Measurements from ENCODE around the gene NRSN1.

The NRSN1 gene

DNA sequence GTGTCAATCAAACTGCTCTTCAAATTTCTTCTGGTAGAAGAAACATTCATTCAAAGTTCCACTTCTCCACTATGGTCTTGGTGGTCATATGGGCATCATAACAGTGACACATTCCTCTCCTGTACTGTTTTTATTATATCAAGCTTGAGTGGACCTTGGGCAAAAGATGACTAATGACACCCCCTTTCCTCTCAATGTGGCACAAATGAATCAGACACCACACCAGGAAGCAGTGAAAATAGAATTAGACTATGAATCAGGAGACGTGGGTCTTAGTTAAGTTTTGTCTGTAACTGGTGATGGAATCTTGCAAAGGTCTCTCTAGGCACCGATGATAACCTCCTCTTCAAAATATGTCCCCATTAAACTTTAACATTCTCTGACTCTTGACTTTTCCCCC is 9.0 kb upstream of the NRSN1 start:
- H3K27me3 ChIP-seq (ENCODE audit: low read length), result no peaks in the 10 kb centered on the region
- no peaks in the 10 kb centered on the region for H3K9me3 ChIP-seq (ENCODE audit: insufficient read depth, low read length)
- H2AFZ ChIP-seq (ENCODE audit: low read depth, low read length, severe bottlenecking), result no peak overlapping the region
- H3F3A ChIP-seq (ENCODE audit: insufficient read depth), result no peaks in the 10 kb centered on the region
- H3K79me2 ChIP-seq (ENCODE audit: insufficient read depth, low read length), result no peaks in the 10 kb centered on the region
- no peak overlapping the region for H3K4me3 ChIP-seq (ENCODE audit: insufficient read depth, low read length, poor library complexity, severe bottlenecking)
- H3K36me3 ChIP-seq (ENCODE audit: low read length), result no peaks in the 10 kb centered on the region
- H3K9ac ChIP-seq (ENCODE audit: low read length), result no peak overlapping the region
- no peak overlapping the region for H3K4me2 ChIP-seq (ENCODE audit: low read depth, low read length, poor library complexity, severe bottlenecking)
- no peak overlapping the region for H3K27ac ChIP-seq (ENCODE audit: low read depth, low read length)
- H4K20me1 ChIP-seq (ENCODE audit: low read depth, low read length), result no peaks in the 10 kb centered on the region
- no peak for TF ChIP-seq EZH2phosphoT487 (conservative IDR thresholded peaks at IDR 0.05; ENCODE audit: low read length)
- TF ChIP-seq, protein P1, sequence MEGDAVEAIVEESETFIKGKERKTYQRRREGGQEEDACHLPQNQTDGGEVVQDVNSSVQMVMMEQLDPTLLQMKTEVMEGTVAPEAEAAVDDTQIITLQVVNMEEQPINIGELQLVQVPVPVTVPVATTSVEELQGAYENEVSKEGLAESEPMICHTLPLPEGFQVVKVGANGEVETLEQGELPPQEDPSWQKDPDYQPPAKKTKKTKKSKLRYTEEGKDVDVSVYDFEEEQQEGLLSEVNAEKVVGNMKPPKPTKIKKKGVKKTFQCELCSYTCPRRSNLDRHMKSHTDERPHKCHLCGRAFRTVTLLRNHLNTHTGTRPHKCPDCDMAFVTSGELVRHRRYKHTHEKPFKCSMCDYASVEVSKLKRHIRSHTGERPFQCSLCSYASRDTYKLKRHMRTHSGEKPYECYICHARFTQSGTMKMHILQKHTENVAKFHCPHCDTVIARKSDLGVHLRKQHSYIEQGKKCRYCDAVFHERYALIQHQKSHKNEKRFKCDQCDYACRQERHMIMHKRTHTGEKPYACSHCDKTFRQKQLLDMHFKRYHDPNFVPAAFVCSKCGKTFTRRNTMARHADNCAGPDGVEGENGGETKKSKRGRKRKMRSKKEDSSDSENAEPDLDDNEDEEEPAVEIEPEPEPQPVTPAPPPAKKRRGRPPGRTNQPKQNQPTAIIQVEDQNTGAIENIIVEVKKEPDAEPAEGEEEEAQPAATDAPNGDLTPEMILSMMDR (IDR thresholded peaks at IDR 0.05; ENCODE audit: insufficient read depth, low read length, poor library complexity, severe bottlenecking), result no peak
- no peaks in the 10 kb centered on the region for H3K9me2 ChIP-seq (replicated peaks; ENCODE audit: insufficient read depth, low read length)

DNA sequence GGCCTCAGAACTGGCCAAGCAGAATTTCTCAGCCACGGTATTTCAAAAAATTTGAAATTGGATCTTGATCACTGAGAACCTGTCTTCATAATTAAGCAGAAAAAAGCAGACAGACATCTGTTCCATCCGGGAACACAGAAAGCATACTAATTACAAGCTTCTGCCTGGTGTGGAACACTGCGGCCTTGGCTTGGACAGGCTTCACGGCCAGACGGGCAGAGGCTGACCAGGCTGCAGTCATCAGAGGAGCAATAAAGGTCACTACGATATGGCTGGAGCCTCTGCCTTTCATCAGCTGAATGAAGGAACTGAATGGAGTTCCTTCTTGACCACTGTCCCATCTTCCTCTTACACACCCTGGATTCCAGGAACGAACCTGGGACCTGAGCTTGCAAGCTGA is 3.9 kb upstream of the NRSN1 start:
- Histone ChIP-seq H3F3A (ENCODE audit: insufficient read depth) (no peaks in the 10 kb centered on the region), H3K4me2 (ENCODE audit: low read depth, low read length, poor library complexity, severe bottlenecking) (no peak overlapping the region), H3K36me3 (ENCODE audit: low read length) (no peaks in the 10 kb centered on the region), H3K9me3 (ENCODE audit: insufficient read depth, low read length) (no peaks in the 10 kb centered on the region), H3K27me3 (ENCODE audit: low read length) (no peaks in the 10 kb centered on the region), H3K27ac (ENCODE audit: low read depth, low read length) (no peak overlapping the region), H3K4me3 (ENCODE audit: insufficient read depth, low read length, poor library complexity, severe bottlenecking) (no peak overlapping the region), H2AFZ (ENCODE audit: low read depth, low read length, severe bottlenecking) (no peak overlapping the region), H4K20me1 (ENCODE audit: low read depth, low read length) (no peaks in the 10 kb centered on the region), H3K9ac (ENCODE audit: low read length) (no peak overlapping the region), H3K9me2 (replicated peaks; ENCODE audit: insufficient read depth, low read length) (no peaks in the 10 kb centered on the region), H3K79me2 (ENCODE audit: insufficient read depth, low read length) (no peaks in the 10 kb centered on the region)
- TF ChIP-seq, protein P1 (IDR thresholded peaks at IDR 0.05; ENCODE audit: insufficient read depth, low read length, poor library complexity, severe bottlenecking), result no peak
- no peak for TF ChIP-seq EZH2phosphoT487 (conservative IDR thresholded peaks at IDR 0.05; ENCODE audit: low read length)

DNA sequence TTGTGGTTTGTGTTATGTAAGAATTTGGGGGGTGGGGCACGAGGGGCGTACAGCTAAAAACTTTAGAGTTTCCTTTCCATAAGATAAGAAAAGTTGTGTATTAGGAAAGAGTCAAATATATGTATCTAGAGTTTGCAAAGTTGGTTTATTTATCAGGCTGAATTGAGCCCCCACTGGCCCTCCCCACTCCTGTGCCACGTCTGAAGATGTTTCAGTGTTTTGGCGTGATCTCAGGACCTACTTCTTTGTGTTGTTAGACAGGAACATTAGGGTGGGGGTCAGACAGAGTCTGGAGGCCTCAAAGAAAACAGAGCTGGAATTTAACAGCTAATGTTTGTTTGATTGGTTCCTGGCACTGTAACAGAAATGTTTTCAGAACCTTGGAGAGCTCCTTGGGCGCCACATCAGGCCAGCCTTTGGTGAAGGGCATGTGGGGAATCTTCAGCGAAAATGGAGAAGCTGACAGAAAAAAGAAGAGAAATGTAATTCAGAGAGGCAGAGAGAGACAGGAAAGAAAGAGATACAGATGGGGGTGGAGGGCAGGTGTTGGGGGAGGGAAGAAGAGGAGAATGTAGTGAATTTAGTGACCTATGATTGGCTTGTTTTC is 674 bp downstream of the NRSN1 start:
- Histone ChIP-seq H2AFZ (ENCODE audit: low read depth, low read length, severe bottlenecking) (no peak overlapping the region), H3K4me2 (ENCODE audit: low read depth, low read length, poor library complexity, severe bottlenecking) (no peak overlapping the region), H3K9me2 (replicated peaks; ENCODE audit: insufficient read depth, low read length) (no peaks in the 10 kb centered on the region), H3K36me3 (ENCODE audit: low read length) (no peaks in the 10 kb centered on the region), H3K27me3 (ENCODE audit: low read length) (no peaks in the 10 kb centered on the region), H3K9ac (ENCODE audit: low read length) (no peak overlapping the region), H3K79me2 (ENCODE audit: insufficient read depth, low read length) (no peaks in the 10 kb centered on the region), H3K4me3 (ENCODE audit: insufficient read depth, low read length, poor library complexity, severe bottlenecking) (no peak overlapping the region), H3K27ac (ENCODE audit: low read depth, low read length) (no peak overlapping the region), H3F3A (ENCODE audit: insufficient read depth) (no peaks in the 10 kb centered on the region), H3K9me3 (ENCODE audit: insufficient read depth, low read length) (no peaks in the 10 kb centered on the region), H4K20me1 (ENCODE audit: low read depth, low read length) (no peaks in the 10 kb centered on the region)
- no peak for TF ChIP-seq EZH2phosphoT487 (conservative IDR thresholded peaks at IDR 0.05; ENCODE audit: low read length)
- TF ChIP-seq, protein P1 (IDR thresholded peaks at IDR 0.05; ENCODE audit: insufficient read depth, low read length, poor library complexity, severe bottlenecking), result no peak
